IMR-90 (cell line): ENCODE measurements around the gene E2F3. TPM values are rescaled to one million over a fixed set of nuclear protein-coding genes. Genes with fewer than 3 reads are reported as not detected.

ENCODE experiments used
- ATAC-seq: fragments of 200-7000 bp; cut with Tn5 transposase; 2 replicates; pipeline ENCODE4 v1.9.1; 2020; ENCODE audit warnings: low read depth, mild to moderate bottlenecking, moderate library complexity
- BruUV-seq: library from RNA; stranded (reverse); fragments of 400-500 nt; replicated peaks from 2 replicates; lab custom pipeline; 2021; lab: Mats Ljungman, UMichigan
- CTCF ChIA-PET: fragments of 300-600 bp; formaldehyde crosslinking; extraction: SDS; loops from one replicate; lab custom pipeline; 2021; ENCODE audit warnings: antibody characterized with exemption; lab: Yijun Ruan, JAX
- POLR2A ChIA-PET: fragments of 300-600 bp; sonication (Branson Sonifier 250); formaldehyde crosslinking; loops from one replicate; lab custom pipeline; 2022; ENCODE audit warnings: antibody characterized with exemption; ENCODE audit not compliant: unreplicated experiment; lab: Charles Lee
- DNase-seq: peaks from one replicate; pipeline ENCODE4 v3.0.0; 2013
- H2AFZ ChIP-seq: replicated peaks from 2 replicates; pipeline ENCODE3; 2013; ENCODE audit warnings: low read length, mild to moderate bottlenecking; ENCODE audit not compliant: poor library complexity
- H2AK5ac ChIP-seq: 2 replicates; pipeline ENCODE4 v1.6.1; 2013; ENCODE audit warnings: low read depth, low read length, inconsistent platforms
- H2AK9ac ChIP-seq: replicated peaks from 2 replicates; pipeline ENCODE3; 2013; ENCODE audit warnings: mild to moderate bottlenecking, low read depth, low read length, moderate library complexity; ENCODE audit not compliant: poor library complexity
- H2BK120ac ChIP-seq: 2 replicates; pipeline ENCODE4 v1.6.1; 2013; ENCODE audit warnings: low read depth, low read length, inconsistent platforms
- H2BK15ac ChIP-seq: 3 replicates; pipeline ENCODE4 v1.6.1; 2013; ENCODE audit warnings: low read depth, low read length, inconsistent platforms
- H2BK20ac ChIP-seq: 2 replicates; pipeline ENCODE4 v1.6.1; 2013; ENCODE audit warnings: low read depth, mild to moderate bottlenecking, inconsistent platforms, low read length, moderate library complexity
- H2BK5ac ChIP-seq: 2 replicates; pipeline ENCODE4 v1.6.1; 2013; ENCODE audit warnings: mild to moderate bottlenecking, low read depth, low read length, inconsistent platforms; ENCODE audit not compliant: poor library complexity, severe bottlenecking
- H3K14ac ChIP-seq: replicated peaks from 2 replicates; pipeline ENCODE4 v1.6.1; 2013; ENCODE audit warnings: low read depth, low read length, inconsistent platforms
- H3K18ac ChIP-seq: 2 replicates; pipeline ENCODE4 v1.6.1; 2013; ENCODE audit warnings: low read depth, low read length, control low read depth
- H3K23ac ChIP-seq: 2 replicates; pipeline ENCODE4 v1.6.1; 2013; ENCODE audit warnings: low read depth, low read length, inconsistent platforms
- H3K27ac ChIP-seq: 2 replicates; pipeline ENCODE4 v1.5.1; 2013; ENCODE audit warnings: mild to moderate bottlenecking, control low read depth, low read length; ENCODE audit not compliant: insufficient read depth
- H3K27me3 ChIP-seq: 2 replicates; pipeline ENCODE4 v1.6.1; 2013; ENCODE audit warnings: low read length; ENCODE audit not compliant: control insufficient read depth, insufficient read depth
- H3K36me3 ChIP-seq: 2 replicates; pipeline ENCODE4 v1.6.1; 2013; ENCODE audit warnings: low read length, mixed read lengths; ENCODE audit not compliant: control insufficient read depth, insufficient read depth
- H3K4ac ChIP-seq: 2 replicates; pipeline ENCODE4 v1.6.1; 2013; ENCODE audit warnings: low read depth, low read length, inconsistent platforms
- H3K4me1 ChIP-seq: 2 replicates; pipeline ENCODE4 v1.6.1; 2013; ENCODE audit warnings: low read length, mixed read lengths; ENCODE audit not compliant: control insufficient read depth, insufficient read depth
- H3K4me2 ChIP-seq: 2 replicates; pipeline ENCODE4 v1.6.1; 2013; ENCODE audit warnings: low read depth, mild to moderate bottlenecking, control low read depth, low read length, moderate library complexity
- H3K4me3 ChIP-seq: 2 replicates; pipeline ENCODE4 v1.5.1; 2013; ENCODE audit warnings: low read depth, mild to moderate bottlenecking, control low read depth, low read length, moderate library complexity; ENCODE audit not compliant: insufficient read depth
- H3K56ac ChIP-seq: 2 replicates; pipeline ENCODE4 v1.6.1; 2013; ENCODE audit warnings: low read length, inconsistent platforms; ENCODE audit not compliant: insufficient read depth; ENCODE audit errors: extremely low read depth
- H3K79me1 ChIP-seq, 2 experiments: 2 replicates each; pipeline ENCODE4 v1.6.1; 2013; ENCODE audit warnings: low read length in 2 of 2, inconsistent platforms in 1 of 2, low read depth in 1 of 2
- H3K9ac ChIP-seq: 2 replicates; pipeline ENCODE4 v1.6.1; 2013; ENCODE audit warnings: low read depth, low read length, control low read depth
- H3K9me1 ChIP-seq: 2 replicates; pipeline ENCODE4 v1.6.1; 2013; ENCODE audit warnings: low read length, inconsistent platforms; ENCODE audit not compliant: insufficient read depth
- H3K9me3 ChIP-seq: 2 replicates; pipeline ENCODE4 v1.6.1; 2013; ENCODE audit warnings: low read length; ENCODE audit not compliant: control insufficient read depth, insufficient read depth
- H4K20me1 ChIP-seq: 2 replicates; pipeline ENCODE4 v1.6.1; 2013; ENCODE audit warnings: low read length, inconsistent platforms; ENCODE audit not compliant: insufficient read depth
- H4K5ac ChIP-seq: 2 replicates; pipeline ENCODE4 v1.6.1; 2013; ENCODE audit warnings: mild to moderate bottlenecking, low read depth, low read length, control low read depth
- H4K8ac ChIP-seq, 2 experiments: 2 replicates each; pipeline ENCODE4 v1.6.1; 2013; ENCODE audit warnings: low read depth in 2 of 2, low read length in 2 of 2, control low read depth in 1 of 2, inconsistent platforms in 1 of 2
- H4K91ac ChIP-seq: 2 replicates; pipeline ENCODE4 v1.6.1; 2013; ENCODE audit warnings: low read depth, low read length, inconsistent platforms; ENCODE audit not compliant: insufficient read depth
- NFE2L2 ChIP-seq: fragments of 150-350 bp; IDR thresholded peaks from 2 replicates; pipeline ENCODE4 v1.6.1; 2016; ENCODE audit warnings: low read depth, mild to moderate bottlenecking, low read length
- WGBS, 2 experiments: methylation state at CpG; one replicate each; pipeline versions ENCODE4 v1.1.5 to v1.1.7; 2013; ENCODE audit warnings: missing lambda C conversion rate in 2 of 2; ENCODE audit not compliant: insufficient read length in 1 of 2; ENCODE audit errors: extremely low coverage in 2 of 2; 5-methylcytosine and 5-hydroxymethylcytosine counted together
- dilution Hi-C: fragments of 300-500 bp; cut with HindIII; formaldehyde crosslinking; loops from one replicate; pipeline ENCODE4 v1.14.3; 2018; ENCODE audit warnings: low sequenced_read_pairs; ENCODE audit not compliant: unreplicated experiment
- in situ Hi-C: fragments of 300-500 bp; cut with MboI; formaldehyde crosslinking; loops from 3 replicates; pipeline ENCODE4 v1.14.3; 2019; ENCODE audit warnings: low sequenced_read_pairs, inconsistent platforms, mixed read lengths
- intact Hi-C: fragments of 100-400 bp; cut with micrococcal nuclease; formaldehyde crosslinking; loops from 2 replicates; pipeline ENCODE4 v1.10.0; 2022
- polyA plus RNA-seq, 3 experiments: library from polyadenylated mRNA; depleted of rRNA; stranded (reverse); fragments of >200 nt; gene quantifications; 2 replicates each; pipeline ENCODE4 v1.2.3, GENCODE V29; 2012; ENCODE audit warnings: low replicate concordance in 1 of 3
- total RNA-seq: library from RNA; depleted of rRNA; stranded (reverse); fragments of >200 nt; gene quantifications from 2 replicates; pipeline ENCODE4 v1.2.3, GENCODE V29; 2012

The E2F3 gene
- total and polyA plus RNA-seq, 2 of the 4 experiments (the other 2 are of a cell fraction): 2.3 to 8.2 TPM

DNA sequence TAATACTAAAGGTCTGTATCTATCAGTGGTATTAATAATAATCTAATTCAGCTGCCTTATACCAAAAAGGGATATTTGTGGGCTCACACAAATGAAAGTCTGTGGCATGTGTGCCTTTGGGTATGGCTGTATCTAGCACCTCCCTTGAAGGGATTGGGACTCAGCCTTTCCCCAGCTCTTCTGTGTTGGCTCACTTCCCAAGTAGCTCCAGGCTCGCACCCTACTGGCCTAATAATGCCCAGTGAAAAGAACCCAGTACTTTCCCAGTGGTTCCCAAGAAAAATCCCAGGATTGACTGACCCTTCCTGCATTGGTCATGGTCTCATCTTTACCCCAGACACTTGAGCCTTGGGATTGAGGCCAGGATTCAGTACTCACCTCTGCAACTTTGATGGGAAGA lies 71.8 kb downstream of the E2F3 start:
- no peak overlapping the region for H3K27ac ChIP-seq
- H3K9me3 ChIP-seq: no peaks in the 10 kb centered on the region
- WGBS, 2 experiments: no CpG with 5 or more reads among the region's 1 CpG
- ChIA-PET POLR2A (no interaction called here), CTCF (interaction anchor here (0.6 to 0.7 kb wide), 3 partner anchors 13 to 159 kb away, joined by 3 to 7 read pairs (median 5); no protein-coding TSS in a partner anchor)
- ATAC-seq: no peak
- no peak overlapping the region for H3K56ac ChIP-seq
- no peak overlapping the region for H3K4me3 ChIP-seq
- H3K27me3 ChIP-seq: no peaks in the 10 kb centered on the region
- no TSS peak for BruUV-seq
- no peaks in the 10 kb centered on the region for H3K4me1 ChIP-seq
- H4K20me1 ChIP-seq: peaks cover 46% of the 10 kb centered on the region
- no peak overlapping the region for H4K5ac ChIP-seq
- no peak overlapping the region for H2BK15ac ChIP-seq
- no peak overlapping the region for H2AK9ac ChIP-seq
- TF ChIP-seq NFE2L2: no peak
- dilution Hi-C loops (no loop called here), in situ Hi-C loops (no loop called here), intact Hi-C loops (no loop called here)
- DNase-seq: no peak
- no peak overlapping the region for H2BK20ac ChIP-seq
- H3K79me1 ChIP-seq: peaks cover 46 to 81% of the 10 kb centered on the region in 2 experiments
- H3K14ac ChIP-seq: no peak overlapping the region
- peaks cover 13% of the 10 kb centered on the region for H3K9me1 ChIP-seq
- peaks cover 3% of the 10 kb centered on the region for H3K36me3 ChIP-seq
- H3K4ac ChIP-seq: no peak overlapping the region
- no peak overlapping the region for H3K18ac ChIP-seq
- H2BK120ac ChIP-seq: no peak overlapping the region
- no peak overlapping the region for H3K9ac ChIP-seq
- no peak overlapping the region for H3K23ac ChIP-seq
- no peak overlapping the region for H3K4me2 ChIP-seq
- no peak overlapping the region for H2AFZ ChIP-seq
- H4K8ac ChIP-seq: no peak overlapping the region
- no peak overlapping the region for H2AK5ac ChIP-seq
- H2BK5ac ChIP-seq: no peak overlapping the region
- no peak overlapping the region for H4K91ac ChIP-seq
